ENCODE results near the gene ERVH48-1.
"Not testable (repeated sequence)": the region's sequence is repeated elsewhere in the genome, so short reads cannot be mapped to it uniquely, and the experiment has no call there.

ERVH48-1 gene

DNA sequence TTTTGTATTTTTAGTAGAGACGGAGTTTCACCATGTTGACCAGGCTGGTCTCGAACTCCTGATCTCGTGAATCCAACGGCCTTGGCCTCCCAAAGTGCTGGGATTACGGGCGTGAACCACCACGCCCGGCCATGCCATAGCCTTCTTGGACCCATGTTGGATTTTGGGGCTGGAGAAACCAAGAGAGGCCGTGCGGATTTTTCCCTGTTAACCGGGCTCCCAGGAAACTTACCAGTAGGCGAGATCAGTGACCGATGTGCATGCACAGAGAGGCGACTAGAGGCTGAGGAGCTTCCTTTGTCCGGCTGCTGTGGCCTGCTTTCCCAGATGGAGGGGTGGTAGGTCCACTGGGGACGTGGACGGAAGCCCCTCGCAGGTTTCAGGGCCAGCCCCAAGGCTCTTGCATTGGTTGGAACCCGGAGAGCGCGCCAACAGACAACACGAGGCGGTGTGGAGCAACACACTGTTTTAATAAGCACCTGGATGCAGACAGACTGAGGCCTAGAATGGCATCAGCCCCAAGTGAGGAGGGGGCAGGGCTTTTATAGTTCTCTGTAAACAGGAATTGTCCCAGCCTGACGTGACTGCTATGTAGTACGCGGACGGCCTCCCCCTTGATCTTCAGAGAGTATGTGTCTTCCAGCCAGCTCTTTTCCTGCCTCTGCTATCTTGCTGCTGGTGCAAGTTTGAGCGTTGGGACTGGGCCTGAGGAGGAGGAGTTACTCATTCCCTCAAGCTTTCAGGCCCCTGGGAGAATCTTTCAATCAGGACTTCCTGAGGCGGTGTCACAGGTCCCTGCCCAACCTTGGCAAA, at the start of gene ERVH48-1:
Gene ERVH48-1, minus strand, starts transcription at position 517 of the 813 bp plus-strand sequence. CDS start 6,624 bp downstream, outside the sequence.
- no peak for DNase-seq (ENCODE audit: low read depth in 2 of 2)

- DNase-seq (ENCODE audit: low read depth in 2 of 2): peak; percentile 93 to 99
These were observed 48.8 kb upstream of the ERVH48-1 start, which contains the start of gene PKNOX1 for GRCh38 chr21:42973991-42974831. PKNOX1 (plus strand) TSS chr21:42974562; CDS start chr21:43004382, 29,820 bp downstream.

DNA sequence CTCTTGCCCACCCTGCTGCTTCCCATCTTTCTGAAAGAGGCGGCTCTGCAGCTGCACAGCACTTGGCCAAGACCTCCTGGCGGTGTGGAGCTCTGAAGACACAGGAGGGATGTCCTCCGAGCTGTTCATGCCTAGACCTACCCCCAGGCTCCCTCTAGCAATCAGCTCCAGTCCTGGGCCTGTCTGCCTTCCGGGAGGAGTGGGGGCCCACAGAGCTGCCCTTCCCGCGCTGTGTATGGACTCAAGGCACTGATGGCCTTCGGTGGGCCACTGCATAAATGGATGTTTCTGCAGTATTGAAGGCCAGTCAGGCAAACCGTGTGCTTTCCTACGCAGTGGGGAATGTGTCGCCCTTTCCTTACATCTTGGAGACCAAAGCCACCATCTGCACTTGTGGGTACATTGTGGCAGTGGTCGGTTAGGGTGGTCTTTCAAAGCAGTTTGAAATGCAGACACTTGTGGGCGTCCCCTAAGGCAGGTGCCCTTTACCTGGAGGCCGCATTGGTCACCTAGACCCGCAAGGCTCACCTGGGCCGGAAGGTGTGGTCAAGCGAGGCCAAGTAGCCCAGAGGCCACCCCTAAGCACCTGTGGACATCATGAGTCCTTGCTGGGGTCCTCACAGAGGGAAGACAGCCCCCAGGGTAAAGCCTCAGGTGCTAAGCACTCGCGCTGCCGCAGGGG, 48.0 kb upstream of the ERVH48-1 start:
- no peak for DNase-seq (ENCODE audit: low read depth in 2 of 2)

GRCh38 chr21:42971897-42972275, 46.5 kb upstream of the ERVH48-1 start:
- no peak for DNase-seq (ENCODE audit: low read depth in 2 of 2)

DNA sequence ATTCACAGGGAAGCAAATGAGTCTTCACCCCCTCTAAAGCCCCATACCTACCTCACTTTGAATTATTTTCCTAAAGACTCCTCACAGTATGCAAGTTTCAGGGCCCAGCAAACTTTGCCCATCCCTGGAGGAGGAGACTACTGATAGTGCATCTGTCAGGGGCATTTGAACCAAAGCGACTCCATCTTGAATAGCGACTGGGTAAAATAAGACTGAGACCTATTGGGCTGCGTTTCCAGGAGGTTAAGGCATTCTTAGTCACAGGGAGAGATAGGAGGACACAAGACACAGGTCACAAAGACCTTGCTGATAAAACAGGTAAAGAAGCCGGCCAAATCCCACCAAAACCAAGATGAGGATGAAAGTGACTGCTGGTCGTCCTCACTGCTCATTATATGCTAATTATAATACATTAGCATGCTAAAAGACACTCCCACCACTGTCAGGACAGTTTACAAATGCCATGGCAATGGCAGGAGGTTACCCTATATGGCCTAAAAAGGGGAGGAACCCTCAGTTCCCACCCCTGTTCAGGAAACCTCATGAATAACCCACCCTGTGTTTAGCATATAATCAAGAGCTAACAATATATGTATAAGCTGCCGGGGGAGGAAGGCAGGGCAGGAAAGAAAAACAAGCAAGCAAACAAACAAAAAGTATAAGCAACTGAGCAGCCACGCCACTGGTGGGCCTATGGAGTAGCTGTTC, 45.7 kb upstream of the ERVH48-1 start:
- no peak for DNase-seq (ENCODE audit: low read depth in 2 of 2)

GRCh38 chr21:42969193-42969600, 43.8 kb upstream of the ERVH48-1 start:
- DNase-seq (ENCODE audit: low read depth in 2 of 2): no peak

DNA sequence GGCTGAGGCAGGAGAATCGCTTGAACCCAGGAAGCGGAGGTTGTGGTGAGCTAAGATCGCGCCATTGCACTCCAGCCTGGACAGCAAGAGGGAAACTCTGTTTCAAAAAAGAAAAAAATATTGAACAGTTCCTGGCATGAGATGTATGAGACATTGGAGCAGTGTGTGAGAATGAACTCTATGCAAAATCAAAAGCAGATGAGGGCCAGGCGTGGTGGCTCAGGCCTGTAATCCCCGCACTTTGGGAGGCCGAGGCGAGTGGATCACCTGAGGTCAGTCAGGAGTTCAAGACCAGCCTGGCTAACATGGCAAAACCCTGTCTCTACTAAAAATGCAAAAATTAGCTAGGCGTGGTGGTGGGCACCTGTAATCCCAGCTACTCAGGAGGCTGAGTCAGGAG, 42.2 kb upstream of the ERVH48-1 start:
- DNase-seq (ENCODE audit: low read depth in 2 of 2): not testable (repeated sequence)

- no peak for DNase-seq (ENCODE audit: low read depth in 2 of 2)
These were observed 39.8 kb upstream of the ERVH48-1 start for GRCh38 chr21:42965211-42965560.

GRCh38 chr21:42964546-42965210, 39.2 kb upstream of the ERVH48-1 start:
- no peak for DNase-seq (ENCODE audit: low read depth in 2 of 2)

DNA sequence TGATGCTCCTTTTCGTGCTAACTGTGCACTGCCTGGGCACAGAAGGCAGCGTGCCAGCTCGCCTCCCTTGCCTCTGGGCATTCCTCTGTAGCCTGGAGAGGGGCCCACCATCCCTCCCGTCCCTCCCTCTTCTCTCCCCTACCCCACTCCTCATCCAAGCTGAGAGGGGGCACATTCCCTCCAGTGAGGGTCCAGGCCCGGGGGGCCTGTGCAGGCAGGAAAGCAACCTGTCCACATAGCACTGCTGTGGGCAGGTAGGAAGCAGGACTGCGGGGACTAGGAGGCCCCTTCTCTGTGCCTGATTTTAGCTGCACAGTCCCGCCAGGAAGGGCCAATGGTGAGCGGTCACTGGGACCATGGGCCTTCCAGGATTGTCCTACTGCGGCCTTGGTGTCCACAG, 38.7 kb upstream of the ERVH48-1 start:
- DNase-seq (ENCODE audit: low read depth in 2 of 2): no peak

DNA sequence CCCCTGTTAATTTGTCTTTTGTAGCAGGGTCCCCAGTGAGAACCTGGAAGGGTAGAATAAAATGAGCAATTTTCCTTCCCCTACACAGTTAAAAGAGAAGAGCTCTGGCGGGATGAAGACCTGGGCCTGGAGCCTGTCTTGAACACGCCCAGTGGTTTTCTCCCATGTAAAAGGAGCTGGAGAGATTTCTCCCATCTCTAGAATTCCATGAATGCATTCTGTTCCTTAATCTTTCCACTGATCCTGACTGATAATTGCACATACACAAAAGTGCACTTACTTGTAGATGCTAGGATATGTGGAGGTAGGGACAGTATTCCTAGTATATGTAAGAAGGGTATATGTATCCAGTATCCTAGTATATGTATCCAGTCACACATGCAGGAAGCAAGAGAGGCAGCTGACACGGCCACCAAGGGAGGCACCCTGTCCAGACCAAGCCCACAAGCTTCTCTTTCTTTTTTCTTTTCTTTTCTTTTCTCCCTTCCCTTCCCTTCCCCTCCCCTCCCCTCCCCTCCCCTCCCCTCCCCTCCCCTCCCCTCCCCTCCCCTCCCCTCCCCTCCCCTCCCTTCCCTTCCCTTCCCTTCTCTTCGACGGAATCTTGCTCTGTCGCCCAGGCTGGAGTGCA, 37.1 kb upstream of the ERVH48-1 start:
- DNase-seq (ENCODE audit: low read depth in 2 of 2): no peak

DNA sequence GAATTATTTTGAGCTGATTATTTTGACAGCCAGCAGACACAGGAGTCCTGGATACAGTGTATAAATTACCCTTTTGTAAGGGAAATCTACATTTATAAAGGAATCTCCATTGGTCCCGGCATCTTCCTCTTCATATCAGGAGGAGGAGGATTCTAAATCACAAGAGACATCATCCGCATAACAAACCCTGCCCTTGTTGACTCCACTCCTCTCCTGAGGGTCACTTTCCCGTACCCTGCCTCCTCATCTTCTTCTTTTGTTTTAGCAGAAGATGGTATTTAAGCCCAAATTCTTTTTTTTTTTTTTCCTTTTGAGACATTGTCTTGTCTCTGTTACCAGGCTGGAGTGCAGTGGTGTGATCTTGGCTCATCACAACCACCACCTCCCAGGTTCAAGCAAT, 34.3 kb upstream of the ERVH48-1 start:
- no peak for DNase-seq (ENCODE audit: low read depth in 2 of 2)

DNA sequence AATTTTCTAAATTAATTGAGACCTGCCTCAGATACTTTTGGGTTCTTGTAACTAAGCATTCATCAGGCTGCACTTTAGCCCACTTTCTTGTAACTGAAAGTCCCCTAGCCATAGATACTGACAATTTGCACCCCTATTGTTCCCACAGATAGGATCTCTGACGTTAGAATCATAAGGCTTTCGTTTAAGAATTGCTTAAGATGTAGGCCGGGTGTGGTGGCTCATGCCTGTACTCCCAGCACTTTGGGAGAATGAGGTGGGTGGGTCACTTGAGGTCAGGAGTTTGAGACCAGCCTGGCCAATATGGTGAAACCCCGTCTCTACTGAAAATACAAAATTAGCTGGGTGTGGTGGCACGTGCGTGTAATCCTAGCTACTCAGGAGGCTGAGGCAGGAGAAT, 32.7 kb upstream of the ERVH48-1 start:
- not testable (repeated sequence) for DNase-seq (ENCODE audit: low read depth in 2 of 2)

DNA sequence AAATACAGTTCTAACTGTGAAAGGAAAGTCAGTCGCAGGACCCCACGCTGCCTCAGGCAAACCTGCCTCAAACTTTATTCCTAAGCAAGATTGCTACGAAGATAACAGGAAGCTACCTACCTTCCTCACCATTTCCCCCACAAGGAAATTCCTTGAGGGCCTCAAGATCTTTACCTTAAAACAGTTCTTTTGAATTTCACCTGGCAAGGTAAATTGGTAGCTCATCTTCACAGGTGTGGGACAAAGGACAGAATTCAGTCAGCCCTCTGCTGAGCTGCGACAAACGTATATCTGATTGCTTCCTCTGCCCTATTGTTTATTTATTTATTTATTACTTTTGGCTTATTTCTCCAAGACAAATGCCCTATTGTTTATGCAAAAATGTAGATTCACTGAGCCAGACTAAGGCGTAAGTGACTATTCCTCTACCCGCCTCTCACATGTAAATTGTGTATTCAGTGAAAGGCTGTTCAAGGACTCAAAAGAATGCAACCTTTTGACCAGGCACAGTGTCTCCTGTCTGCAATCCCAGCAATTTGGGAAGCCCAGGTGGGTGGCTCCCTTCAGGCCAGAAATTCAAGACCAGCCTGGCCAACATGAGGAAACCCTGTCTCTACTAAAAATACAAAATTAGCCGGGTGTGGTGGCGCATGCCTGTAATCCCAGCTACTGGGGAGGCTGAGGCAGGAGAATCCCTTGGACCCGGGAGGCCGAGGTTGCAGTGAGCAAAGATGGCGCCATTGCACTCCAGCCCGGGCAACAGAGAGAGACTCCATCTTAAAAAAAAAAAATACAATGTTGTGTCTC, 31.6 kb upstream of the ERVH48-1 start:
- no peak for DNase-seq (ENCODE audit: low read depth in 2 of 2)

GRCh38 chr21:42951193-42951592, 25.8 kb upstream of the ERVH48-1 start:
- DNase-seq (ENCODE audit: low read depth in 2 of 2): not testable (repeated sequence)

- DNase-seq (ENCODE audit: low read depth in 2 of 2): not testable (repeated sequence)
These were observed 23.8 kb upstream of the ERVH48-1 start for GRCh38 chr21:42949094-42949755.

DNA sequence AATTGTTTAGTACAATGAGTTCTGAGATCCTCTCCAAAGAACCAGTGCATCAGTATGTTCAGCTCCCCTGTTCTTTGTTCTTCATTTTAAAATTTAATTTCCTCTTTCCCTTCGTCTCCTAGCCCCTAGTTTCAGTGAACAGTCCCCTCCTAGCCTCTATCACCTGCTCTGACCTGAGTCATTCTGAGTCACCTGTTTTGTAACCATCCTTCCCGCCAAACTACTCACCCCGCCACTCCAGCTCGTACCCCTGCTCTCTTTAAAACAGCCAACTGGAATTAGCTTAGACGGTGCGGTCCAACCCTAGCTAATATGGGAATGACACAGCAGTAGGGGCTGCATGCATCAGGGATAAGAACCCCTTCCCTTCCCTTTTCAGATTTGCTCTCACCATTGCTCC, 16.8 kb upstream of the ERVH48-1 start:
- DNase-seq (ENCODE audit: low read depth in 2 of 2): no peak

GRCh38 chr21:42941696-42942085, 16.3 kb upstream of the ERVH48-1 start:
- DNase-seq (ENCODE audit: low read depth in 2 of 2): no peak

Measured in stimulated activated CD4-positive, alpha-beta T cell treated with anti-CD3 and anti-CD28 coated beads, Interleukin-1b, Interleukin-23, amount 100 ng/mL, for 1 hour (primary cell).